Brain microvascular endothelial cell (primary cell): ENCODE results near the gene OR6P1.

Experiments
- DNase-seq: peaks from one replicate; pipeline ENCODE4 v3.0.0-alpha.2; 2020
- H3K27ac ChIP-seq: fragments of 250-450 bp; sonication (Bioruptor Pico); 2 replicates; pipeline ENCODE4 v1.5.1; 2020; ENCODE audit warnings: mild to moderate bottlenecking, moderate library complexity
- H3K27me3 ChIP-seq: fragments of 250-450 bp; sonication (Bioruptor Pico); replicated peaks from 2 replicates; pipeline ENCODE4 v1.5.1; 2020; ENCODE audit warnings: mild to moderate bottlenecking
- H3K36me3 ChIP-seq: fragments of 250-450 bp; sonication (Bioruptor Pico); replicated peaks from 2 replicates; pipeline ENCODE4 v1.5.1; 2020; ENCODE audit warnings: mild to moderate bottlenecking
- H3K4me3 ChIP-seq: 2 replicates; pipeline ENCODE4 v1.5.1; 2011; ENCODE audit warnings: low read depth, mild to moderate bottlenecking, control low read depth, low read length, moderate library complexity
- CTCF ChIP-seq: IDR thresholded peaks from 2 replicates; pipeline ENCODE4 v1.5.1; 2011; ENCODE audit warnings: low read depth, mild to moderate bottlenecking, moderate library complexity, low read length, control low read depth, inconsistent platforms; ENCODE audit errors: missing control alignments
- in situ Hi-C: cut with HindIII; loops from 2 replicates; pipeline ENCODE4 v1.10.0; 2017; ENCODE audit warnings: low sequenced_read_pairs, low pct_ligation_motif_present

OR6P1 gene

DNA sequence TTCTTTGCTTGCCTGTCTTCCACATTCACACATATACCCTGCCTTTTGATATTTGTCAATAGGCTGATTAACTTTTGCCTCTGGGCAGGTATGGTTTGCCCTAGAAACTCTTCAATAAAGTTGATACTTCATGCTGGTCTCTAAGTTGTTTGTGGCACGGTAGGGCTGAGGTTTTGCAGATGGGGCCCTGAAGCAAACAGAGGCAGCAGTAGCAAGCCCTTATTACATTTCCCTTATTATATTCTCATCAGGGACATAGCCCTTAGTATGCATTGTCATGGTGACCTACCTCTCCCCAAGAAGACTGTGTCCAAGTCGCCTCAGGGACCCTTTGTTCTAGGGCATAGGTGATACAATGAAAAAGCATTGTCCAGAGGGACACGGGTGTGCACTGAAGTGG is at the start of gene OR6P1:
Gene OR6P1 (minus strand): TSS at position 101 of the 400 bp plus-strand sequence. CDS start 6,976 bp downstream, outside the sequence.
- DNase-seq, result no peak
- Histone ChIP-seq H3K27ac (no peak within 1 kb of the TSS), H3K27me3 (no peaks in the 10 kb centered on the region), H3K4me3 (no peak within 1 kb of the TSS), H3K36me3 (no peaks in the 10 kb centered on the region)
- in situ Hi-C loops, result no loop called here
- no peak for TF ChIP-seq CTCF

GRCh38 chr1:158613764-158614163 is 43.4 kb upstream of the OR6P1 start:
- Histone ChIP-seq H3K27me3 (no peaks in the 10 kb centered on the region), H3K36me3 (no peaks in the 10 kb centered on the region), H3K4me3 (no peak overlapping the region), H3K27ac (no peak overlapping the region)
- TF ChIP-seq CTCF, result no peak
- in situ Hi-C loops, result no loop called here
- no peak for DNase-seq

GRCh38 chr1:158611916-158612315 is 41.5 kb upstream of the OR6P1 start:
- no peaks in the 10 kb centered on the region for H3K36me3 ChIP-seq
- H3K4me3 ChIP-seq, result no peak overlapping the region
- TF ChIP-seq CTCF, result no peak
- in situ Hi-C loops, result no loop called here
- no peak overlapping the region for H3K27ac ChIP-seq
- no peaks in the 10 kb centered on the region for H3K27me3 ChIP-seq
- DNase-seq, result no peak

- no peak for TF ChIP-seq CTCF
- no peak for DNase-seq
- in situ Hi-C loops, result no loop called here
- Histone ChIP-seq H3K27ac (no peak overlapping the region), H3K27me3 (no peaks in the 10 kb centered on the region), H3K4me3 (no peak overlapping the region), H3K36me3 (no peaks in the 10 kb centered on the region)
Measured at GRCh38 chr1:158607296-158607695, 36.9 kb upstream of the OR6P1 start.

GRCh38 chr1:158604968-158605367 is 34.6 kb upstream of the OR6P1 start, which contains the start of gene OR10Z1:
TSS of gene OR10Z1 (plus strand) at chr1:158605268. CDS start at chr1:158606439, 1,171 bp downstream.
- DNase-seq, result no peak
- H3K27me3 ChIP-seq, result no peaks in the 10 kb centered on the region
- in situ Hi-C loops, result no loop called here
- TF ChIP-seq CTCF, result no peak
- H3K27ac ChIP-seq, result no peak within 1 kb of the TSS
- H3K36me3 ChIP-seq, result no peaks in the 10 kb centered on the region
- no peak within 1 kb of the TSS for H3K4me3 ChIP-seq

DNA sequence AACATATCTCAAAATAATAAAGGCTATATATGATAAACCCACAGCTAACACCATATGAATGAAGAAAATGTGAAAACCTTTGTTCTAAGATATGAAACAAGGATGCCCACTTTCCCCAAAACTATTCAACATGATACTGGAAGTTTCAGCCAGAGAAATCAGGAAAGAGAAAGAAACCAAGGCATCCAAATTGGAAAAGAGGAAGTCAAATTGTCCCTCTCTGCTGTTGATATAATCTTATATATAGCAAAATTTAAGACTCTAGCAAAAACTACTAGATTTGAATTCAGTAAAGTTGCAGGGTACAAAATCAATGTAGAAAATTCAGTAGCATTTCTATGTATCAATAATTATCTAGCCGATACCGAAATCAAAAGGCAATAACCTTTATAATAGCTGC is 30.4 kb upstream of the OR6P1 start:
- Histone ChIP-seq H3K36me3 (no peaks in the 10 kb centered on the region), H3K27me3 (no peaks in the 10 kb centered on the region), H3K4me3 (no peak overlapping the region), H3K27ac (no peak overlapping the region)
- in situ Hi-C loops, result no loop called here
- TF ChIP-seq CTCF, result no peak
- no peak for DNase-seq
